Measurements from ENCODE around the gene FSIP1. TPM values are rescaled to one million over a fixed set of nuclear protein-coding genes. Genes with fewer than 3 reads are reported as not detected.

Gene FSIP1
- polyA plus RNA-seq, 1 experiment = 0.22 TPM

DNA sequence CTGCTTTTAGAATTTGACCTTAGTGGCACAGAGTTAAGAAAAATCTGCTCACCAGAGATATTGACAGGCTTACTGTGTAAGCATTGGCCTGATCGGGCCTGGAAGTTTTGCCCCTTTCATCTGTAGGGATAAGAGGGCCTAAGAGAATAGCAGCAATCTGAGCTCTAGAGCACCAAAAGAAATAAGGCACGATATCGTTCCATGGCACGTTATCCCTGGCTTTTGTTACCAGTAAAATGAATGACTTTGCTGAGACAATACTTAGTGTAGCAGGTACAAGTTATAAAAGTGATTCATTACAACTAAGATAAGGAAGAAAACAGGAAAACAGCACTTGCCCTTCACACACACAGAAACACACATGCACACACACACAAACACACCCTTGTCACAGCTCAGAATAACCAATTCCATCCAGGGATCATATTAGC lies 196.8 kb downstream of the FSIP1 start:
- DNase-seq (ENCODE audit: low read depth) = no peak
- POLR2A ChIA-PET = interaction anchor here (0.6 to 1.4 kb wide), 8 partner anchors 120 to 397 kb away, joined by 3 to 8 read pairs (median 4); no protein-coding TSS in a partner anchor
- CTCF ChIA-PET = no interaction called here

GRCh38 chr15:39585389-39585841 lies 197.2 kb downstream of the FSIP1 start:
- ChIA-PET CTCF (no interaction called here), POLR2A (interaction anchor here (0.9 to 1.4 kb wide), 2 partner anchors 193 to 281 kb away, joined by 3 to 4 read pairs; no protein-coding TSS in a partner anchor)
- peaks cover 61% of the 10 kb centered on the region for H3K36me3 ChIP-seq (ENCODE audit: control insufficient read depth, insufficient read depth, low read length)
- no peaks in the 10 kb centered on the region for H3K27me3 ChIP-seq (ENCODE audit: control insufficient read depth, insufficient read depth, low read length)
- TF ChIP-seq, protein P1, sequence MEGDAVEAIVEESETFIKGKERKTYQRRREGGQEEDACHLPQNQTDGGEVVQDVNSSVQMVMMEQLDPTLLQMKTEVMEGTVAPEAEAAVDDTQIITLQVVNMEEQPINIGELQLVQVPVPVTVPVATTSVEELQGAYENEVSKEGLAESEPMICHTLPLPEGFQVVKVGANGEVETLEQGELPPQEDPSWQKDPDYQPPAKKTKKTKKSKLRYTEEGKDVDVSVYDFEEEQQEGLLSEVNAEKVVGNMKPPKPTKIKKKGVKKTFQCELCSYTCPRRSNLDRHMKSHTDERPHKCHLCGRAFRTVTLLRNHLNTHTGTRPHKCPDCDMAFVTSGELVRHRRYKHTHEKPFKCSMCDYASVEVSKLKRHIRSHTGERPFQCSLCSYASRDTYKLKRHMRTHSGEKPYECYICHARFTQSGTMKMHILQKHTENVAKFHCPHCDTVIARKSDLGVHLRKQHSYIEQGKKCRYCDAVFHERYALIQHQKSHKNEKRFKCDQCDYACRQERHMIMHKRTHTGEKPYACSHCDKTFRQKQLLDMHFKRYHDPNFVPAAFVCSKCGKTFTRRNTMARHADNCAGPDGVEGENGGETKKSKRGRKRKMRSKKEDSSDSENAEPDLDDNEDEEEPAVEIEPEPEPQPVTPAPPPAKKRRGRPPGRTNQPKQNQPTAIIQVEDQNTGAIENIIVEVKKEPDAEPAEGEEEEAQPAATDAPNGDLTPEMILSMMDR (IDR thresholded peaks at IDR 0.05; ENCODE audit: insufficient read depth, low read depth, low read length) = no peak
- DNase-seq (ENCODE audit: low read depth) = peak; percentile 26
- H3K4me3 ChIP-seq (ENCODE audit: low read depth, low read length) = peak overlapping the region; percentile 54

More for the DNA sequence above, 196.8 kb downstream of the FSIP1 start:
- TF ChIP-seq, protein P1 (IDR thresholded peaks at IDR 0.05; ENCODE audit: insufficient read depth, low read depth, low read length) = no peak
- Histone ChIP-seq H3K27me3 (ENCODE audit: control insufficient read depth, insufficient read depth, low read length) (no peaks in the 10 kb centered on the region), H3K4me3 (ENCODE audit: low read depth, low read length) (peak overlapping the region; percentile 54), H3K36me3 (ENCODE audit: control insufficient read depth, insufficient read depth, low read length) (peaks cover 61% of the 10 kb centered on the region)

DNA sequence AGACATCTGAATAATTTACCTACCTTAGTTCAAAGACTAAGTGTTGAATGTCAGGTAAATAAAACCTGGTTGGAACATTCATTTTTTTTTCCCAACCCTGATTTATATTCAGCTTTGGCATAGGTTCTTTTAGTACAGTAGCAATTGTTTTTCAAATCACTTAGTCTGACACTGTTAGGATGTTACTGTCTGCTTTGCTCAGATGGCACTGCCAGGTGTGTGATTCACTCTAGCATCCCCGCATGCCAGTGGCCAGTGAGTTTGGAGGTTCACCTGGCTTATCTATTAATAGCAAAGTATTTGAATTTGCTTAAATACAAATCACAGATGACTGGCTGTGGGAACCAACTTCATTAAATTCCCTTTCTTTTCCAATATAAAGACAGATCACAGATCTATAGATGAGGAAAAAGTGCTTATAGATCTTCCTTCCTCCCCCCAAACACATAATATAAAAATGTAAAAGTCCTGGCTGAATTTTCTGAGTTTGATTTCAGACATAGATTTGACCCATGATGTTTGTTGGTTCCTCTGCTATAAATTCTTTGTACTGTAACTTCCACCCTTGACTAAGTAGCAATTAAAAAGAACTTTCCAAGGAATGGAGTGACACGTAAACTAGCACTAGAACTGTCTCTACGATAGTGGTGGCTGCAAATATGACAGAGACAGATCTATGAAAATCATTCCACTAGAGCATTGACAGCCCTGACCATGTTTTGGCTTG lies 197.8 kb downstream of the FSIP1 start:
- H3K36me3 ChIP-seq (ENCODE audit: control insufficient read depth, insufficient read depth, low read length) = peaks cover 60% of the 10 kb centered on the region
- POLR2A ChIA-PET = interaction anchor here (0.9 to 1.4 kb wide), 2 partner anchors 193 to 281 kb away, joined by 3 to 4 read pairs; no protein-coding TSS in a partner anchor
- peak; percentile 18 for DNase-seq (ENCODE audit: low read depth)
- peak overlapping the region; percentile 54 for H3K4me3 ChIP-seq (ENCODE audit: low read depth, low read length)
- H3K27me3 ChIP-seq (ENCODE audit: control insufficient read depth, insufficient read depth, low read length) = no peaks in the 10 kb centered on the region
- CTCF ChIA-PET = interaction anchor here (1.0 kb wide), 1 partner anchor 172 kb away, joined by 3 read pairs; no protein-coding TSS in a partner anchor
- TF ChIP-seq, protein P1 (IDR thresholded peaks at IDR 0.05; ENCODE audit: insufficient read depth, low read depth, low read length) = no peak

- TF ChIP-seq, protein P1 (IDR thresholded peaks at IDR 0.05; ENCODE audit: insufficient read depth, low read depth, low read length) = no peak
- no peak for DNase-seq (ENCODE audit: low read depth)
- CTCF ChIA-PET = interaction anchor here (1.0 kb wide), 1 partner anchor 173 kb away, joined by 3 read pairs; no protein-coding TSS in a partner anchor
- POLR2A ChIA-PET = interaction anchor here (1.0 kb wide), 1 partner anchor 73 kb away, joined by 3 read pairs; no protein-coding TSS in a partner anchor
- Histone ChIP-seq H3K27me3 (ENCODE audit: control insufficient read depth, insufficient read depth, low read length) (no peaks in the 10 kb centered on the region), H3K4me3 (ENCODE audit: low read depth, low read length) (peak overlapping the region; percentile 54), H3K36me3 (ENCODE audit: control insufficient read depth, insufficient read depth, low read length) (peaks cover 56% of the 10 kb centered on the region)
Measured at GRCh38 chr15:39584266-39584659, 198.4 kb downstream of the FSIP1 start.

DNA sequence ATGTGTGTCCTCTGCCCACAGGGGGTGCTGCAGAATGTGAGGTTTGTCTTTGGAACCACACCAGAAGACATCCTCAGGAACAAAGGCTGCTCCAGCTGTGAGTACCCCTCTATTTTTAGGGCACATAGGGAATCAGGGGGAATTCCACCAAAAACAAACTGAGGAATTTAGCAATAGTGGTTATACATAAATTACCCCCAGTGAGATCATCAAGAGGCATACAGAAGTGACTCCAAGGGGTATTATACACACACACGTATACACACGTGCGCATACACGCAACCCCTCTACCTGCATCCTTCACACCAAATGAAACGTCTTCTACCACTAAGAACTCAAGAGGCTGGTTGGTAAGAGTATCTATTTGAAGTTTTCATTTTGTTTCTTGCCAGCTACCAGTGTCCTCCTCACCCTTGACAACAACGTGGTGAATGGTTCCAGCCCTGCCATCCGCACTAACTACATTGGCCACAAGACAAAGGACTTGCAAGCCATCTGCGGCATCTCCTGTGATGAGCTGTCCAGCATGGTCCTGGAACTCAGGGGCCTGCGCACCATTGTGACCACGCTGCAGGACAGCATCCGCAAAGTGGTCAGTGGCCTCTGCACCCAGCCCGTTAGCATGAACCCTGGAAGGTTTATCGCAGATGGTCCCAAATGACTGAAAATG lies 198.9 kb downstream of the FSIP1 start:
- ChIA-PET POLR2A (interaction anchor here (0.6 to 4.4 kb wide), 5 partner anchors 73 to 403 kb away, joined by 3 to 88 read pairs (median 5); no protein-coding TSS in a partner anchor), CTCF (interaction anchor here (1.0 kb wide), 1 partner anchor 173 kb away, joined by 3 read pairs; no protein-coding TSS in a partner anchor)
- peak overlapping the region; percentile 54 for H3K4me3 ChIP-seq (ENCODE audit: low read depth, low read length)
- H3K27me3 ChIP-seq (ENCODE audit: control insufficient read depth, insufficient read depth, low read length) = no peaks in the 10 kb centered on the region
- DNase-seq (ENCODE audit: low read depth) = peak; percentile 46
- H3K36me3 ChIP-seq (ENCODE audit: control insufficient read depth, insufficient read depth, low read length) = peaks cover 54% of the 10 kb centered on the region
- TF ChIP-seq, protein P1 (IDR thresholded peaks at IDR 0.05; ENCODE audit: insufficient read depth, low read depth, low read length) = peak; percentile 60

Data from BJ (cell line).